Measurements from ENCODE around the gene B3GAT1. TPM values are rescaled to one million over a fixed set of nuclear protein-coding genes. Genes with fewer than 3 reads are reported as not detected.

The B3GAT1 gene
- total RNA-seq, 3 donors from 2014 or later: 0.09 to 0.38 (median 0.22) TPM

DNA sequence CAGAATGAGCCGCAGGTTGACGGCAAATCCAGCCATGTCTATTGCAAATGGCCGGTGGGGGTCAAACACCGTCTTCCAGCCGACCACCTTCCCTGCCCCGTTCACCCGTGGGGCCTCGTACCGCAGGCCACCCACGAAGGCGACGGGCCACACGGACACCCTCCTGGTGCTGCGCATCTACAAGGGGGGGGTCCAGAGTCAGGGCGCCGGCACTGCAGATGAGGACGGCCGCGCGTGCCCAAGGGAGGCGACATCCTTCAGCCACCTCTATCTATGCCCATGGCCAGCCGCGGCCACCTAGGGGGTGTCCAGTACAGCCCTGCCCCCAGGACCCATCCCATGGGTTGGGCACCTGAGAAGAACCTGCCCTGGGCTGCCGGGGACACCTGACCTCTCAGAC is 29.2 kb downstream of the B3GAT1 start:
- Histone ChIP-seq H3K9me3 (no peaks in the 10 kb centered on the region), H3K36me3 (ENCODE audit: low read depth) (no peaks in the 10 kb centered on the region), H3K4me1 (ENCODE audit: low read depth) (no peaks in the 10 kb centered on the region), H3K4me3 (no peak overlapping the region)
- DNase-seq (no peak), ATAC-seq (no peak)
- intact Hi-C loops (cut with DNase I, micrococcal nuclease): no loop called here
- TF ChIP-seq, protein P1, sequence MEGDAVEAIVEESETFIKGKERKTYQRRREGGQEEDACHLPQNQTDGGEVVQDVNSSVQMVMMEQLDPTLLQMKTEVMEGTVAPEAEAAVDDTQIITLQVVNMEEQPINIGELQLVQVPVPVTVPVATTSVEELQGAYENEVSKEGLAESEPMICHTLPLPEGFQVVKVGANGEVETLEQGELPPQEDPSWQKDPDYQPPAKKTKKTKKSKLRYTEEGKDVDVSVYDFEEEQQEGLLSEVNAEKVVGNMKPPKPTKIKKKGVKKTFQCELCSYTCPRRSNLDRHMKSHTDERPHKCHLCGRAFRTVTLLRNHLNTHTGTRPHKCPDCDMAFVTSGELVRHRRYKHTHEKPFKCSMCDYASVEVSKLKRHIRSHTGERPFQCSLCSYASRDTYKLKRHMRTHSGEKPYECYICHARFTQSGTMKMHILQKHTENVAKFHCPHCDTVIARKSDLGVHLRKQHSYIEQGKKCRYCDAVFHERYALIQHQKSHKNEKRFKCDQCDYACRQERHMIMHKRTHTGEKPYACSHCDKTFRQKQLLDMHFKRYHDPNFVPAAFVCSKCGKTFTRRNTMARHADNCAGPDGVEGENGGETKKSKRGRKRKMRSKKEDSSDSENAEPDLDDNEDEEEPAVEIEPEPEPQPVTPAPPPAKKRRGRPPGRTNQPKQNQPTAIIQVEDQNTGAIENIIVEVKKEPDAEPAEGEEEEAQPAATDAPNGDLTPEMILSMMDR (IDR thresholded peaks at IDR 0.05): no peak

- TF ChIP-seq, protein P1 (IDR thresholded peaks at IDR 0.05): no peak
- no peaks in the 10 kb centered on the region for H3K36me3 ChIP-seq (ENCODE audit: low read depth)
- ATAC-seq: no peak
- H3K4me1 ChIP-seq (ENCODE audit: low read depth): no peaks in the 10 kb centered on the region
- intact Hi-C loops (cut with DNase I, micrococcal nuclease): no loop called here
- H3K4me3 ChIP-seq: no peak overlapping the region
- no peak for DNase-seq
- H3K9me3 ChIP-seq: no peaks in the 10 kb centered on the region
These were observed 29.8 kb downstream of the B3GAT1 start for GRCh38 chr11:134382257-134382656.

DNA sequence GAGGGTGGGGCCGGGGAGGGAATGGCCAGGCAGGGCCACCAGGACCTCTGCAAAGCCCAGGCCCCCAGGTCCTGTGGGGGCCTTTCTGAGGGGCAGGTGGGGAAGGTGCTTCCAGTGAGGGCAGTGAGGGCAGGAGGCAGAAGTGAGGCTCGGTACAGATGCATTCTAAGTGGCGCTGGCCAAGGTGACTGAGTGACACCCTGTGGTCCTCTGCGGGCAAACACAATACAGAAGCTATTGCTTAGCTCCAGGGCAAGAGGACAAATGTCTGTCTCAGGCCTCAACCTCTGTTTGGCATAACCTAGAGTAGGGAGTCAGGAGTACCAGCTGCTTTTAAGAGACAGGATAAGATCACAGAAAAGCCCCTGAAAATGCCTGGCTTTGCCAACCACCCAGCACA is 31.3 kb downstream of the B3GAT1 start:
- intact Hi-C loops (cut with DNase I, micrococcal nuclease): no loop called here
- H3K36me3 ChIP-seq (ENCODE audit: low read depth): no peaks in the 10 kb centered on the region
- no peaks in the 10 kb centered on the region for H3K9me3 ChIP-seq
- no peaks in the 10 kb centered on the region for H3K4me1 ChIP-seq (ENCODE audit: low read depth)
- TF ChIP-seq, protein P1 (IDR thresholded peaks at IDR 0.05): no peak
- DNase-seq: no peak
- H3K4me3 ChIP-seq: no peak overlapping the region
- peak; percentile 27 for ATAC-seq

- no peak overlapping the region for H3K4me3 ChIP-seq
- H3K9me3 ChIP-seq: no peaks in the 10 kb centered on the region
- peak in 1 of 3 donors; percentile 23 for DNase-seq
- intact Hi-C loops (cut with DNase I, micrococcal nuclease): no loop called here
- H3K36me3 ChIP-seq (ENCODE audit: low read depth): no peaks in the 10 kb centered on the region
- no peaks in the 10 kb centered on the region for H3K4me1 ChIP-seq (ENCODE audit: low read depth)
- ATAC-seq: no peak
- TF ChIP-seq, protein P1 (IDR thresholded peaks at IDR 0.05): no peak
These were observed 31.8 kb downstream of the B3GAT1 start for GRCh38 chr11:134380229-134380628.

- DNase-seq (no peak), ATAC-seq (no peak)
- intact Hi-C loops (cut with DNase I, micrococcal nuclease): no loop called here
- no peaks in the 10 kb centered on the region for H3K4me1 ChIP-seq (ENCODE audit: low read depth)
- no peaks in the 10 kb centered on the region for H3K36me3 ChIP-seq (ENCODE audit: low read depth)
- no peak overlapping the region for H3K4me3 ChIP-seq
- no peaks in the 10 kb centered on the region for H3K9me3 ChIP-seq
- TF ChIP-seq, protein P1 (IDR thresholded peaks at IDR 0.05): no peak
These were observed 32.8 kb downstream of the B3GAT1 start for GRCh38 chr11:134379241-134379640.

- Histone ChIP-seq H3K36me3 (ENCODE audit: low read depth) (no peaks in the 10 kb centered on the region), H3K4me3 (no peak overlapping the region), H3K9me3 (no peaks in the 10 kb centered on the region), H3K4me1 (ENCODE audit: low read depth) (no peaks in the 10 kb centered on the region)
- intact Hi-C loops (cut with DNase I, micrococcal nuclease): no loop called here
- peak in 1 of 3 donors; percentile 23 for DNase-seq
- TF ChIP-seq, protein P1 (IDR thresholded peaks at IDR 0.05): no peak
- no peak for ATAC-seq
These were observed 34.2 kb downstream of the B3GAT1 start for GRCh38 chr11:134377876-134378275.

Measured in mucosa of descending colon (tissue), 3 donors.